ENCODE results near the gene FBXW4.

The FBXW4 gene

DNA sequence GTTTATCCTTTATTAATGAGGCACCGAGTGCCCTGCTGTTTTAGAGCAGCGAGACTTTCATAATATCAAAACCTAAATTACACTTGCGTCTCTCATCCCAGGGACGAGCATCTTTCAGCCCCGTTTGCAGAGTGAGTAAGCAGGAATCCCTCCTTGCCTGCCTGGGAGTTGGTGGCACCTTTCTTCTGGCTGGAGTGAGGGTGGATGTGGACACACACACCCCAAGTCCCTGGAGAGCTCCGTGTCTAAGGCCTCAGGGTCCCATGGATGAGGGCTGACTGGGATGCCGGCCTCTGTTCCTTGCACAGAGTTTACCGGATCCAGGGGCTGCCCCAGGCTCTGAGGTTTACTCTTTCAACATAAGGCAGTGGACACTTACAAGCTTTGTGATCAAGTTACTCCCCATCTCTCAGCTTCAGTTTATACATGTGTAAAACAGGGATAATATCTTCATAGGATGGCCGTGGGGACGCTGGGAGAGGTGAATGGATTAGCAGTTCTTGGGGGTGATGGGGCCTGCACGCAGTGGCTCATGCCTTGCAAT is 131.4 kb downstream of the FBXW4 start:
- TF ChIP-seq PAX5 (IDR thresholded peaks at IDR 0.05; ENCODE audit: insufficient read depth, low read length, severe bottlenecking) (no peak), POLR2AphosphoS5 (IDR thresholded peaks at IDR 0.05; ENCODE audit: low read depth, low read length) (no peak), POU2F2 (IDR thresholded peaks at IDR 0.05; ENCODE audit: low read depth, low read length) (no peak), POLR2A (IDR thresholded peaks at IDR 0.05; ENCODE audit: low read depth, low read length) (no peak), TAF1 (IDR thresholded peaks at IDR 0.05; ENCODE audit: low read depth, low read length) (no peak), SPI1 (IDR thresholded peaks at IDR 0.05; ENCODE audit: low read depth, low read length) (no peak)
- FAIRE-seq, result no peak

DNA sequence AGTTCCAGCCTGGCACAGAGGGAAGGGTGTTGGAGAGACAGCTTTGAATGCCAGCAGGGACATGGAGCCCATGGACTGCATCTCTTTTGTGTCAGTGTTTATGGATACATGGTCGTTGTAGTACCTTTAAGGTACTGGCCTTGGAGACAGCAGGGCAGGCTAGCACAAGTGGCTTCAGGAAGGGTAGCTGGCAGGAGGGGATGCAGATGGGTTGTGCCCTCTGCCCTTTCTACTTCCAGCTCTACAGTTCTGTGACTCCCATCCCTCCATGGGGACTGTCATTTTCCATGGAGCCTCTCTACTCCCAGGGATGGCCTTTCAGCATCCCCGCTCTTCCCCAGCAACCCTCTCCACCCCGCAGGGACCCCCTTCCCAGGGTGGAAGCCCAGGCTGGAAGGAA is 132.0 kb downstream of the FBXW4 start:
- TF ChIP-seq TAF1 (IDR thresholded peaks at IDR 0.05; ENCODE audit: low read depth, low read length), result no peak
- FAIRE-seq (no peak), DNase-seq (ENCODE audit: insufficient read length, low spot score) (no peak)

More for the DNA sequence above, 131.4 kb downstream of the FBXW4 start:
- DNase-seq (ENCODE audit: insufficient read length, low spot score), result no peak

DNA sequence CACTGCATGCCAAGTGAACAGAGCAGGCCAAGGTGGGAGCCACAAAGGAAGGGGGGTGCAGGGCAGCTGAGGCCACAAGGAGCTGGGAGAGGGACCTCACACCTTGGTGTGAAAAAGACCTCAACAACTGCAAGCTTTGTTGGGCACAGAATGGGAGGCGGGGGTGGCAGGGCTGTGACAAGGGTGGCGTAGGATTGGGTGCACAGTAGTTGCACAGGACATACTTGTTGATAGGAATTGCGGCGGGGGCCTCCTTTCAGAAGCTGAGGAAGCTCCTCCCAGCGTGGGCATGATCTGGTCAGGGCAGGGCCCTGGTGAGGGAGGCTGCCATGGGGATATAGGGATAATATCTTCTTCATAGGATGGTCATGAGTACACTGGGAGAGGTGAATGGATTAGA is 132.7 kb downstream of the FBXW4 start:
- FAIRE-seq (no peak), DNase-seq (ENCODE audit: insufficient read length, low spot score) (no peak)
- TF ChIP-seq POLR2A (IDR thresholded peaks at IDR 0.05; ENCODE audit: low read depth, low read length) (no peak), POLR2AphosphoS5 (IDR thresholded peaks at IDR 0.05; ENCODE audit: low read depth, low read length) (no peak), POU2F2 (IDR thresholded peaks at IDR 0.05; ENCODE audit: low read depth, low read length) (no peak), SPI1 (IDR thresholded peaks at IDR 0.05; ENCODE audit: low read depth, low read length) (no peak), TAF1 (IDR thresholded peaks at IDR 0.05; ENCODE audit: low read depth, low read length) (no peak), PAX5 (IDR thresholded peaks at IDR 0.05; ENCODE audit: insufficient read depth, low read length, severe bottlenecking) (no peak)

DNA sequence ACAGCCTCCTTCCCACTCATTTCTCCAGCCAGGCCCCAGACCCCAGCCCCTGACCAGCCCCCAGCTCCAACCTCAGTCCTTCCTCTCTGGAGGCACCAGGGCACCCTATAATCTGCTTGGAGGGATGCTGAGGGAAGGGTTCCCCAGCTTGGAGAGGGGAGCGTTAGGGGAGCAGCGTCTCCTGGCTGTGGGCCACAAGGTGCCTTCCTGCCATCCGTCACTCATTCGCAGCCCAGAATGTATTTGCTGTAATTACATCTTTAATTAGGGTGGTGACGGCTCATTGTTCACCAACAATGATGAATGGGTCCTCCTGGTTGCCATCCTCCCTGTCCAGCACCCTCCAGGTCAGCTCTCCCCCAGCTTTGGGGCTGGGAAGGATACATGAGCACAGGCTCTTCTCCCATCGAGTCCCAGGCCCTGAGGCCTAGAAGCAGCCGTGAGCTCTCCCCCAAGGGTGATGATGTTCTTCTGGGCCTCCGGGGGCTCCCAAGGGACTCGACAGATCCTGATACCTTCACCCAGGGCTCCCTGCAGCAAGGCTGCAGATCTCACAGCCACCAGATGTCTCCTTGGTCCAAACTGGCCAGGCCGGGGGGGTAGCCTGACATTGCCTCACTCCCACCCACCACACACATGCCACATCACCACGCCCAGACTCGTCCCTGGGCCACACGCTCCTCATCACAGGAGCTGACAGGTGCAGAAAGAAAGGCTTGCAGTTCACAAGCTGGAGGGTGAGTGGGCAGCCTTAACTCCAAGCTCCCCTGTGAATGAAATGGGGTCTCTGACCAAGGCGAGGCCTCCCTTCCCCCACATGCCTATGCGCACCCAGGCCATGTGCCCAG is 133.7 kb downstream of the FBXW4 start:
- no peak for TF ChIP-seq PAX5 (IDR thresholded peaks at IDR 0.05; ENCODE audit: insufficient read depth, low read length, severe bottlenecking)
- TF ChIP-seq SPI1 (IDR thresholded peaks at IDR 0.05; ENCODE audit: low read depth, low read length), result no peak
- no peak for TF ChIP-seq POLR2A (IDR thresholded peaks at IDR 0.05; ENCODE audit: low read depth, low read length)
- DNase-seq (ENCODE audit: insufficient read length, low spot score), result no peak
- FAIRE-seq, result no peak

Measured in GM12891 (cell line).